GM19023 (cell line): Measurements from ENCODE around the gene PHACTR1.
"Not testable (repeated sequence)": the region's sequence is repeated elsewhere in the genome, so short reads cannot be mapped to it uniquely, and the experiment has no call there.

Experiments
- ATAC-seq: cut with Tn5 transposase; IDR thresholded peaks from one replicate; pipeline ENCODE4 v1.9.1; 2021; ENCODE audit warnings: mild to moderate bottlenecking, moderate library complexity; ENCODE audit not compliant: unreplicated experiment

The PHACTR1 gene

GRCh38 chr6:13326031-13326586 is 609.5 kb downstream of the PHACTR1 start:
- ATAC-seq = not testable (repeated sequence)

- no peak for ATAC-seq
Observed at GRCh38 chr6:13327691-13328075, 611.1 kb downstream of the PHACTR1 start.

GRCh38 chr6:13328076-13328874 is 611.7 kb downstream of the PHACTR1 start, which contains the start of gene TBC1D7:
Gene TBC1D7 (minus strand): TSS chr6:13328537. CDS start chr6:13326898, 1,639 bp downstream.
- ATAC-seq = peak; percentile 91

GRCh38 chr6:13328875-13329183 is 612.3 kb downstream of the PHACTR1 start:
- ATAC-seq = no peak

GRCh38 chr6:13331516-13332348 is 615.2 kb downstream of the PHACTR1 start:
- ATAC-seq = no peak

GRCh38 chr6:13332349-13332706 is 615.8 kb downstream of the PHACTR1 start:
- ATAC-seq = no peak

- no peak for ATAC-seq
Observed at GRCh38 chr6:13334953-13335352, 618.4 kb downstream of the PHACTR1 start.

GRCh38 chr6:13336553-13336952 is 620.0 kb downstream of the PHACTR1 start:
- ATAC-seq = no peak

GRCh38 chr6:13338038-13338437 is 621.5 kb downstream of the PHACTR1 start:
- no peak for ATAC-seq
